H1 (cell line): ENCODE results near the gene SH3D19. TPM values are rescaled to one million over a fixed set of nuclear protein-coding genes. Genes with fewer than 3 reads are reported as not detected.
A peak's percentile ranks its signal among the peaks of the same experiment; 100 is the strongest.

Source experiments
- CHD7 ChIP-seq: fragments of 300-600 bp; sonication (generic); IDR thresholded peaks from 2 replicates; pipeline ENCODE4 v1.7.1; 2012; ENCODE audit warnings: low read length, moderate library complexity, mild to moderate bottlenecking, inconsistent platforms; ENCODE audit not compliant: insufficient replicate concordance
- CREB1 ChIP-seq: IDR thresholded peaks from 2 replicates; pipeline ENCODE4 v1.6.1; 2012; ENCODE audit warnings: inconsistent platforms
- E2F6 ChIP-seq: IDR thresholded peaks from 2 replicates; pipeline ENCODE4 v1.6.1; 2012; ENCODE audit warnings: inconsistent platforms
- JUND ChIP-seq: IDR thresholded peaks from 2 replicates; pipeline ENCODE4 v1.6.1; 2011; ENCODE audit warnings: mild to moderate bottlenecking, improper control_type of control experiment, low read length
- MAFK ChIP-seq: IDR thresholded peaks from 2 replicates; pipeline ENCODE4 v1.6.1; 2012; ENCODE audit warnings: low read depth, mild to moderate bottlenecking, improper control_type of control experiment, low read length
- SAP30 ChIP-seq: fragments of 300-600 bp; sonication (generic); IDR thresholded peaks from 2 replicates; pipeline ENCODE4 v1.7.1; 2012; ENCODE audit warnings: low read length, moderate library complexity, mild to moderate bottlenecking, inconsistent platforms; ENCODE audit not compliant: insufficient read depth, insufficient replicate concordance
- SIX5 ChIP-seq: IDR thresholded peaks from 2 replicates; pipeline ENCODE4 v1.6.1; 2011; ENCODE audit warnings: mild to moderate bottlenecking, low read depth, low read length
- SP2 ChIP-seq: IDR thresholded peaks from 2 replicates; pipeline ENCODE4 v1.6.1; 2012; ENCODE audit warnings: mild to moderate bottlenecking, low read length, inconsistent platforms
- SP4 ChIP-seq: IDR thresholded peaks from 2 replicates; pipeline ENCODE4 v1.6.1; 2012; ENCODE audit warnings: low read length, inconsistent platforms
- SRF ChIP-seq: IDR thresholded peaks from 2 replicates; pipeline ENCODE4 v1.6.1; 2011; ENCODE audit warnings: mild to moderate bottlenecking, low read depth, low read length, moderate library complexity
- TEAD4 ChIP-seq: IDR thresholded peaks from 2 replicates; pipeline ENCODE4 v1.6.1; 2012; ENCODE audit warnings: low read depth, low read length, inconsistent platforms, mixed read lengths
- YY1 ChIP-seq: IDR thresholded peaks from 2 replicates; pipeline ENCODE4 v1.6.1; 2011; ENCODE audit warnings: low read depth, mild to moderate bottlenecking, low read length
- ZNF274 ChIP-seq: IDR thresholded peaks from 2 replicates; pipeline ENCODE4 v1.7.0; 2012; ENCODE audit warnings: low read length, borderline replicate concordance; ENCODE audit errors: extremely low read depth
- polyA plus RNA-seq, 7 experiments: library from polyadenylated mRNA; depleted of rRNA in 3 of 7; stranded (reverse) in 5 of 7; unstranded in 2 of 7; fragments of >200 nt in 5 of 7; fragments of 200-250 nt in 2 of 7; gene quantifications; 1 replicate in 5 of 7; 2 replicates in 1 of 7; 4 replicates in 1 of 7; pipeline versions ENCODE4 v1.2.1 to v1.2.3, GENCODE V29; 2011 to 2013; ENCODE audit warnings: missing spikeins in 2 of 7, mixed read lengths in 2 of 7
- total RNA-seq: library from RNA; stranded (reverse); fragmentation: NEBNext Ultra II Directional; extraction: Animal tissue kit (Norgen Biotek cat#: 25700); gene quantifications from 2 replicates; pipeline ENCODE4 v1.2.1, GENCODE V29; 2021

The SH3D19 gene
- total and polyA plus RNA-seq, 2 of the 8 experiments (the other 6 are each of a cell fraction or from before 2014, with no cell fraction given) = 11.7 to 51.3 TPM

GRCh38 chr4:151324752-151325110 lies 674 bp downstream of the SH3D19 start (continued):
- TF ChIP-seq JUND (peak; percentile 34; the same call in 1 of the 2 replicates), E2F6 (peak; percentile 76), CHD7 (no peak), TEAD4 (no peak), CREB1 (0 out of 2 replicates have a peak, but pooled peaks have one; percentile 16), ZNF274 (no peak), SP2 (no peak), SP4 (no peak), SIX5 (no peak), YY1 (peak; percentile 61), SAP30 (no peak), SRF (no peak), MAFK (no peak)
